ENCODE data around the gene SNAI3. TPM values are rescaled to one million over a fixed set of nuclear protein-coding genes. Genes with fewer than 3 reads are reported as not detected.

Gene SNAI3
- total and polyA plus RNA-seq, 9 of the 15 experiments (the other 6 are each of a cell fraction or from before 2014, with no cell fraction given), result 0.04 to 4.1 (median 0.80) TPM; not detected in 1

DNA sequence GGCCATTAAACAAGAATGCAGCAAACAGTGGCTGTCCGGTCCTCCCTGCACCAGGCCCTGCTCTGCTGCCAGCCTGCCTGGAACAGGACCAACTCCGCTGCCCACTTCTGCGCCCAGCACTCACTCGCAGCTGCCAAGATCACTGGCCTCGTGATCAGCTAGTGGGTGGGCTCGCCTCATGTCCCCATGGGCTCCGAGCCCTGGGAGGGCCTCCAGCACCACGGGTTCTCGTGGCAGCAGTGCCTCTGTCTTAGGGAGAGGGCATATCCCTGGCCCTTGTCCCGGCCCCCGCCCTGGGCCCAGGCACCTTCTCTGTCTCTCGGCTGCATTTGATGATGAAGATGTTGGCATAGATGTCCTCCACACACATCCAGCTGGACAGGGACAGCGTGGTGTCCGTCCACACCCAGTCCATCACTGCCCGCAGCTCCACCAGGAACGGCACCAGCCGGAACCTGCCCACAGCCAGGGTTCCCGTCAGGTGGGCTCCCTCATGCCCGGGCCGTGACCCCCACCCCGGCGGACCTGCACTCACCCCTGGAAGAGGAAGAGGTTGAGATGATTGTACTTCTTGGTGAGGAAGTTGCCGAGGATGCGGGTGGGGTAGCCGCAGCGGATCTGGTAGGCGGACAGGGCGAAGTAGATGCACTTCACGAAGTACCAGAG is 33.1 kb upstream of the SNAI3 start (continued):
- TF ChIP-seq, protein P1, sequence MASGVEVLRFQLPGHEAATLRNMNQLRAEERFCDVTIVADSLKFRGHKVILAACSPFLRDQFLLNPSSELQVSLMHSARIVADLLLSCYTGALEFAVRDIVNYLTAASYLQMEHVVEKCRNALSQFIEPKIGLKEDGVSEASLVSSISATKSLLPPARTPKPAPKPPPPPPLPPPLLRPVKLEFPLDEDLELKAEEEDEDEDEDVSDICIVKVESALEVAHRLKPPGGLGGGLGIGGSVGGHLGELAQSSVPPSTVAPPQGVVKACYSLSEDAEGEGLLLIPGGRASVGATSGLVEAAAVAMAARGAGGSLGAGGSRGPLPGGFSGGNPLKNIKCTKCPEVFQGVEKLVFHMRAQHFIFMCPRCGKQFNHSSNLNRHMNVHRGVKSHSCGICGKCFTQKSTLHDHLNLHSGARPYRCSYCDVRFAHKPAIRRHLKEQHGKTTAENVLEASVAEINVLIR (CRISPR knock-in tag; IDR thresholded peaks at IDR 0.05), result no peak
- TF ChIP-seq HEY1 (CRISPR knock-in tag; IDR thresholded peaks at IDR 0.05; ENCODE audit: borderline replicate concordance) (no peak), RBM22 (IDR thresholded peaks at IDR 0.05; ENCODE audit: low read depth, low read length, poor library complexity, severe bottlenecking) (peak; percentile 92), RBFOX2 (IDR thresholded peaks at IDR 0.05; ENCODE audit: low read depth, low read length) (0 out of 2 replicates have a peak, but pooled peaks have one; percentile 15), GABPA (tag; conservative IDR thresholded peaks at IDR 0.05; ENCODE audit: low read depth) (no peak), POLR2A (conservative IDR thresholded peaks at IDR 0.05) (0 out of 2 replicates have a peak, but pooled peaks have one; percentile 33), THAP12 (CRISPR knock-in tag; IDR thresholded peaks at IDR 0.05) (no peak), HMG20A (CRISPR knock-in tag; conservative IDR thresholded peaks at IDR 0.05) (no peak), TCFL5 (CRISPR knock-in tag; conservative IDR thresholded peaks at IDR 0.05) (no peak), ESRRA (IDR thresholded peaks at IDR 0.05; ENCODE audit: borderline replicate concordance, low read depth) (no peak), ZNF217 (CRISPR knock-in tag; IDR thresholded peaks at IDR 0.05) (no peak)

Measured in K562 (cell line).